Measurements from ENCODE around the gene PMAIP1. TPM values are rescaled to one million over a fixed set of nuclear protein-coding genes. Genes with fewer than 3 reads are reported as not detected.

PMAIP1 gene
- total and polyA plus RNA-seq, 7 experiments from 2014 or later = 1.5 to 95.1 (median 6.6) TPM

GRCh38 chr18:59909289-59910036, 9.7 kb downstream of the PMAIP1 start:
- POLR2A ChIA-PET = no interaction called here
- CTCF ChIA-PET = no interaction called here
- DNase-seq (no peak), ATAC-seq (no peak)
- H3K36me3 Mint-ChIP-seq = peaks cover 0 to 11% (median 0%) of the 10 kb centered on the region in 5 donors
- intact Hi-C loops (cut with micrococcal nuclease) = loop anchor here in 1 of 2 donors (10.0 kb wide), 1 partner anchor 1865 kb away; the partner anchor contains the start of gene NEDD4L
- peaks cover 6 to 9% of the 10 kb centered on the region in 2 donors for H3K4me1 ChIP-seq (ENCODE audit: control insufficient read depth in 2 of 2, insufficient read depth in 2 of 2, low read length in 2 of 2)
- no peaks in the 10 kb centered on the region for H3K27me3 Mint-ChIP-seq
- no peaks in the 10 kb centered on the region for H3K9me3 ChIP-seq (ENCODE audit: control insufficient read depth in 2 of 3, low read length in 3 of 3)
- no peaks in the 10 kb centered on the region for H3K36me3 ChIP-seq (ENCODE audit: control insufficient read depth in 2 of 3, insufficient read depth in 3 of 3, low read length in 3 of 3)
- H3K4me3 Mint-ChIP-seq = no peak overlapping the region
- H3K9me3 Mint-ChIP-seq = peaks cover 0 to 2% (median 0%) of the 10 kb centered on the region in 11 donors
- H3K4me3 ChIP-seq (ENCODE audit: low read length) = no peak overlapping the region
- H3K27ac Mint-ChIP-seq = no peak overlapping the region
- H3K27ac ChIP-seq (ENCODE audit: low read depth, low read length) = no peak overlapping the region
- no peaks in the 10 kb centered on the region for H3K27me3 ChIP-seq (ENCODE audit: control insufficient read depth in 2 of 2, insufficient read depth in 2 of 2, low read length in 2 of 2)
- peaks cover 12 to 39% (median 29%) of the 10 kb centered on the region in 7 donors for H3K4me1 Mint-ChIP-seq

DNA sequence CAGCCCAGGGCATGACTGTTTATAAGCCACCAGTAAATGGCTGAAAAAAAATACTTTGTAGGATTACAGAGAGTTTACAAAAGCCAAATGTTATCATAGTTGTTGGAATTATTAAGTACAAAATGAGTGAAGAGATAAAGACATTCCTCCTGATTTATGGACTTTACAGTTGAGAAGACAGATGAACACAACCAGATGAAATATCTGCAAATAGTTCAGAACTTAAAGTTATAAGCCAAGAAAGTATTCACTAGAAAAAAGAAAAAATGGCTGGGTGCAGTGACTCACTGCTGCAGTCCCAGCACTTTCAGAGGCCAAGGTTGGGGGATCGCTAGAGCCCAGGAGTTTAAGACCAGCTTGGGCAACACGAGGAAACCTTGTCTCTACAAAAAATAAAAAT, 11.2 kb downstream of the PMAIP1 start:
- H3K27ac ChIP-seq (ENCODE audit: low read depth, low read length) = no peak overlapping the region
- intact Hi-C loops (cut with micrococcal nuclease) = no loop called here
- CTCF ChIA-PET = interaction anchor here (0.7 kb wide), 1 partner anchor 361 kb away, joined by 3 read pairs; no protein-coding TSS in a partner anchor
- ATAC-seq (no peak), DNase-seq (no peak)
- POLR2A ChIA-PET = no interaction called here
- no peaks in the 10 kb centered on the region for H3K27me3 ChIP-seq (ENCODE audit: control insufficient read depth in 2 of 2, insufficient read depth in 2 of 2, low read length in 2 of 2)
- no peak overlapping the region for H3K4me3 Mint-ChIP-seq
- H3K4me3 ChIP-seq (ENCODE audit: low read length) = no peak overlapping the region
- no peak overlapping the region for H3K27ac Mint-ChIP-seq
- no peaks in the 10 kb centered on the region for H3K9me3 ChIP-seq (ENCODE audit: control insufficient read depth in 2 of 3, low read length in 3 of 3)
- no peaks in the 10 kb centered on the region for H3K4me1 ChIP-seq (ENCODE audit: control insufficient read depth in 2 of 2, insufficient read depth in 2 of 2, low read length in 2 of 2)
- H3K27me3 Mint-ChIP-seq = no peaks in the 10 kb centered on the region
- peaks cover 0 to 4% (median 0%) of the 10 kb centered on the region in 5 donors for H3K36me3 Mint-ChIP-seq
- H3K9me3 Mint-ChIP-seq = peaks cover 0 to 2% (median 0%) of the 10 kb centered on the region in 11 donors
- H3K36me3 ChIP-seq (ENCODE audit: control insufficient read depth in 2 of 3, insufficient read depth in 3 of 3, low read length in 3 of 3) = no peaks in the 10 kb centered on the region
- H3K4me1 Mint-ChIP-seq = peaks cover 5 to 24% (median 16%) of the 10 kb centered on the region in 7 donors

DNA sequence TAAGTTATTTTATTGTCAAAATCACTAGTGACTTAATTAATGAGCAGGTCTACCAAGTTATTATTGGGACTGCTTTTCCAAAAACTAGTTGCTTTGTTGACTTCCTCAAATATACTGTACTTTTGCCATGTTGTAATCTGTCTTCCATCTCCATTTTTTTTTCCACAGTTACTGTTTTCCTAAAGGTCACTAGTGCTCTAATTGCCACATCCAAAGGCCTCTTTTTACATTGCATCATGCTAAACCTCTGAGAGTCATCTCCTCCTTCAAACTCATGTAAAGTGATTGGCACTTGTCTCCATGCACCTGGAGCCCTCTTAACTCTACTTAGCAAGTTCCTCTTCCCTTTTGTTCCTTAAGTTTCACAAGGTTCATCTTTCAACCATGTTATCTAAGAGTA, 11.8 kb downstream of the PMAIP1 start:
- no peaks in the 10 kb centered on the region for H3K36me3 ChIP-seq (ENCODE audit: control insufficient read depth in 2 of 3, insufficient read depth in 3 of 3, low read length in 3 of 3)
- H3K4me3 ChIP-seq (ENCODE audit: low read length) = no peak overlapping the region
- H3K9me3 Mint-ChIP-seq = peaks cover 0 to 2% (median 0%) of the 10 kb centered on the region in 11 donors
- DNase-seq (no peak), ATAC-seq (peak; percentile 78)
- no peak overlapping the region for H3K27ac ChIP-seq (ENCODE audit: low read depth, low read length)
- no peak overlapping the region for H3K4me3 Mint-ChIP-seq
- H3K4me1 Mint-ChIP-seq = peaks cover 2 to 18% (median 10%) of the 10 kb centered on the region in 7 donors
- H3K27ac Mint-ChIP-seq = peak overlapping the region in 2 of 9 donors; percentile 13 to 14
- no peaks in the 10 kb centered on the region for H3K27me3 ChIP-seq (ENCODE audit: control insufficient read depth in 2 of 2, insufficient read depth in 2 of 2, low read length in 2 of 2)
- intact Hi-C loops (cut with micrococcal nuclease) = no loop called here
- no peaks in the 10 kb centered on the region for H3K27me3 Mint-ChIP-seq
- POLR2A ChIA-PET = no interaction called here
- no peaks in the 10 kb centered on the region for H3K4me1 ChIP-seq (ENCODE audit: control insufficient read depth in 2 of 2, insufficient read depth in 2 of 2, low read length in 2 of 2)
- CTCF ChIA-PET = no interaction called here
- H3K36me3 Mint-ChIP-seq = peaks cover 0 to 4% (median 0%) of the 10 kb centered on the region in 5 donors
- no peaks in the 10 kb centered on the region for H3K9me3 ChIP-seq (ENCODE audit: control insufficient read depth in 2 of 3, low read length in 3 of 3)

GRCh38 chr18:59912007-59912550, 12.3 kb downstream of the PMAIP1 start:
- H3K27ac ChIP-seq (ENCODE audit: low read depth, low read length) = no peak overlapping the region
- H3K9me3 Mint-ChIP-seq = peaks cover 0 to 2% (median 0%) of the 10 kb centered on the region in 11 donors

DNA sequence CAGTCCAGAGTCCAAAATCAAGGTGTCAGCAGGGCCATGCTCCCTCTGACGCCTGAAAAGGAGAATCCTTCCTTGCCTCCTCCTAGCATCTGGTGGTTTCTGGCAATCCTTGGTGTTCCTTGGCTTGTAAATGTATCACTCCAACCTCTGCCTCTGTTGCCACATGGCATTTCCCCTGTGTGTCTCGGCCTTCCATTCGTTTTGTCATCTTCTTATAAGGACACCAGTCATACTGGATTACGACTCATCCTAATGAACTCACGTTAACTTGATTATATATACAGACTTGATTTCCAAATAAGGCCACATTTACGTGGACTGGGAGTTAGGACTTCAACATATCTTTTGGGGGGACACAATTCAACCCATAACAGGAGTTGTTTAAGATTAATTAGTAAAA, 15.8 kb downstream of the PMAIP1 start:
- H3K9me3 Mint-ChIP-seq = peaks cover 0 to 3% (median 0%) of the 10 kb centered on the region in 11 donors
- Histone ChIP-seq H3K4me1 (ENCODE audit: control insufficient read depth in 2 of 2, insufficient read depth in 2 of 2, low read length in 2 of 2) (no peaks in the 10 kb centered on the region), H3K4me3 (ENCODE audit: low read length) (no peak overlapping the region), H3K9me3 (ENCODE audit: control insufficient read depth in 2 of 3, low read length in 3 of 3) (no peaks in the 10 kb centered on the region), H3K27ac (ENCODE audit: low read depth, low read length) (no peak overlapping the region), H3K27me3 (ENCODE audit: control insufficient read depth in 2 of 2, insufficient read depth in 2 of 2, low read length in 2 of 2) (no peaks in the 10 kb centered on the region), H3K36me3 (ENCODE audit: control insufficient read depth in 2 of 3, insufficient read depth in 3 of 3, low read length in 3 of 3) (no peaks in the 10 kb centered on the region)
- H3K27ac Mint-ChIP-seq = no peak overlapping the region
- peaks cover 0 to 5% (median 4%) of the 10 kb centered on the region in 5 donors for H3K27me3 Mint-ChIP-seq
- peaks cover 0 to 4% (median 0%) of the 10 kb centered on the region in 5 donors for H3K36me3 Mint-ChIP-seq
- ATAC-seq (no peak), DNase-seq (no peak)
- intact Hi-C loops (cut with micrococcal nuclease) = no loop called here
- H3K4me1 Mint-ChIP-seq = peaks cover 4 to 22% (median 8%) of the 10 kb centered on the region in 7 donors
- no peak overlapping the region for H3K4me3 Mint-ChIP-seq
- ChIA-PET CTCF (no interaction called here), POLR2A (no interaction called here)

More at GRCh38 chr18:59912007-59912550, 12.3 kb downstream of the PMAIP1 start:
- Mint-ChIP-seq H3K27ac (peak overlapping the region in 2 of 9 donors; percentile 13 to 14), H3K27me3 (no peaks in the 10 kb centered on the region), H3K36me3 (peaks cover 0 to 4% (median 0%) of the 10 kb centered on the region in 5 donors), H3K4me1 (peaks cover 0 to 16% (median 5%) of the 10 kb centered on the region in 7 donors), H3K4me3 (no peak overlapping the region)
- no peaks in the 10 kb centered on the region for H3K9me3 ChIP-seq (ENCODE audit: control insufficient read depth in 2 of 3, low read length in 3 of 3)
- no peaks in the 10 kb centered on the region for H3K4me1 ChIP-seq (ENCODE audit: control insufficient read depth in 2 of 2, insufficient read depth in 2 of 2, low read length in 2 of 2)
- intact Hi-C loops (cut with micrococcal nuclease) = no loop called here
- no peaks in the 10 kb centered on the region for H3K27me3 ChIP-seq (ENCODE audit: control insufficient read depth in 2 of 2, insufficient read depth in 2 of 2, low read length in 2 of 2)
- ATAC-seq = no peak
- no peak for DNase-seq
- H3K36me3 ChIP-seq (ENCODE audit: control insufficient read depth in 2 of 3, insufficient read depth in 3 of 3, low read length in 3 of 3) = no peaks in the 10 kb centered on the region
- H3K4me3 ChIP-seq (ENCODE audit: low read length) = no peak overlapping the region
- ChIA-PET CTCF (no interaction called here), POLR2A (no interaction called here)

DNA sequence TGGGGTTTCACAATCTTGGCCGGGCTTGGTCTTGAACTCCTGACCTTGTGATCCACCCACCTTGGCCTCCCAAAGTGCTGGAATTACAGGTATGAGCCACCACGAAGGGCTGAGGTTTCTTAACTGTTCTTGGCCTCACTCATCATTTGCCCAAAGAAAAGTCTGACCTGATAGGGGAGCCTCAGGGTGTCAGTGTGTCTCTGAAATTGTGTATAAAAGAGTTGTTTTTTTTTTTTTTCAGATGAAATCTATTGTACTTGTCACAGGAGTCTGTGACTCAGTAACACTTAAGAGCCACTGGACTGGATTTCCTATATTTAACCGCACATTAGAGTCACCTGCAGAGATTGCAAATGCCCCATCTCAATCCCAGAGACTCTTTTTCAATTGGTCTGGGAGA, 16.9 kb downstream of the PMAIP1 start:
- POLR2A ChIA-PET = no interaction called here
- no peak overlapping the region for H3K4me3 Mint-ChIP-seq
- H3K27me3 ChIP-seq (ENCODE audit: control insufficient read depth in 2 of 2, insufficient read depth in 2 of 2, low read length in 2 of 2) = no peaks in the 10 kb centered on the region

More for the DNA sequence above, 16.9 kb downstream of the PMAIP1 start:
- Histone ChIP-seq H3K4me3 (ENCODE audit: low read length) (no peak overlapping the region), H3K27ac (ENCODE audit: low read depth, low read length) (no peak overlapping the region), H3K4me1 (ENCODE audit: control insufficient read depth in 2 of 2, insufficient read depth in 2 of 2, low read length in 2 of 2) (no peaks in the 10 kb centered on the region), H3K9me3 (ENCODE audit: control insufficient read depth in 2 of 3, low read length in 3 of 3) (no peaks in the 10 kb centered on the region), H3K36me3 (ENCODE audit: control insufficient read depth in 2 of 3, insufficient read depth in 3 of 3, low read length in 3 of 3) (no peaks in the 10 kb centered on the region)
- intact Hi-C loops (cut with micrococcal nuclease) = no loop called here
- Mint-ChIP-seq H3K4me1 (peaks cover 4 to 30% (median 14%) of the 10 kb centered on the region in 7 donors), H3K27me3 (peaks cover 0 to 5% (median 4%) of the 10 kb centered on the region in 5 donors), H3K9me3 (peaks cover 0 to 4% (median 0%) of the 10 kb centered on the region in 11 donors), H3K27ac (no peak overlapping the region), H3K36me3 (peaks cover 0 to 5% (median 0%) of the 10 kb centered on the region in 5 donors)
- CTCF ChIA-PET = no interaction called here
- DNase-seq (no peak), ATAC-seq (no peak)

All from naive thymus-derived CD4-positive, alpha-beta T cell (primary cell).